ENCODE results near the gene PALLD. TPM values are rescaled to one million over a fixed set of nuclear protein-coding genes. Genes with fewer than 3 reads are reported as not detected.

Gene PALLD
- total RNA-seq, 4 donors from 2014 or later: 93.3 to 214 (median 174) TPM

DNA sequence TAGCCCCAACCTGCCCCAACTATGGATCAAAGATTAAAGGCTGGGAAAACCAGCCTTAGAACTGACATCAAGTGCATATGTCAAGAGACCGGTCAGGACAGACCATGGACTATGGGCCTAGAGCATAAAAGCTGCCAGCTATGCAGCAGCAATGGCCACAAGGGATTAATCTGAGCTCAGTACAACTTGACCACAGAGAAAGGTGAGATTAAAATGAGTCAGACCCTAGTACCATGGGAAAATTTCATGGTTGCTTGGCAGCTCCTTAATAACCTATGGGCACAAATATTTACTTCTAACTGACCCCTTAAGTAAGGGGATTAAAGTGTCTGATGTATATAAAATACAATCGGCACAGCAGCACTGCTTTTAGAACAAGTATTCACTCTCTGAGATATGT, 458.8 kb downstream of the PALLD start:
- Histone ChIP-seq H3K27me3 (no peaks in the 10 kb centered on the region), H3K27ac (no peak overlapping the region), H3K9me3 (peaks cover 0 to 3% (median 0%) of the 10 kb centered on the region in 4 donors), H3K4me1 (no peaks in the 10 kb centered on the region), H3K4me3 (no peak overlapping the region), H3K36me3 (peaks cover 0 to 24% (median 0%) of the 10 kb centered on the region in 3 donors)
- 90 to 92% methylated on average over 2 of the region's 2 CpGs for WGBS, 2 donors
- TF ChIP-seq EP300 (IDR thresholded peaks at IDR 0.05): no peak
- TF ChIP-seq, protein P1, sequence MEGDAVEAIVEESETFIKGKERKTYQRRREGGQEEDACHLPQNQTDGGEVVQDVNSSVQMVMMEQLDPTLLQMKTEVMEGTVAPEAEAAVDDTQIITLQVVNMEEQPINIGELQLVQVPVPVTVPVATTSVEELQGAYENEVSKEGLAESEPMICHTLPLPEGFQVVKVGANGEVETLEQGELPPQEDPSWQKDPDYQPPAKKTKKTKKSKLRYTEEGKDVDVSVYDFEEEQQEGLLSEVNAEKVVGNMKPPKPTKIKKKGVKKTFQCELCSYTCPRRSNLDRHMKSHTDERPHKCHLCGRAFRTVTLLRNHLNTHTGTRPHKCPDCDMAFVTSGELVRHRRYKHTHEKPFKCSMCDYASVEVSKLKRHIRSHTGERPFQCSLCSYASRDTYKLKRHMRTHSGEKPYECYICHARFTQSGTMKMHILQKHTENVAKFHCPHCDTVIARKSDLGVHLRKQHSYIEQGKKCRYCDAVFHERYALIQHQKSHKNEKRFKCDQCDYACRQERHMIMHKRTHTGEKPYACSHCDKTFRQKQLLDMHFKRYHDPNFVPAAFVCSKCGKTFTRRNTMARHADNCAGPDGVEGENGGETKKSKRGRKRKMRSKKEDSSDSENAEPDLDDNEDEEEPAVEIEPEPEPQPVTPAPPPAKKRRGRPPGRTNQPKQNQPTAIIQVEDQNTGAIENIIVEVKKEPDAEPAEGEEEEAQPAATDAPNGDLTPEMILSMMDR (IDR thresholded peaks at IDR 0.05): no peak
- TF ChIP-seq POLR2A (IDR thresholded peaks at IDR 0.05): no peak
- DNase-seq (ENCODE audit: low spot score in 2 of 2): no peak

DNA sequence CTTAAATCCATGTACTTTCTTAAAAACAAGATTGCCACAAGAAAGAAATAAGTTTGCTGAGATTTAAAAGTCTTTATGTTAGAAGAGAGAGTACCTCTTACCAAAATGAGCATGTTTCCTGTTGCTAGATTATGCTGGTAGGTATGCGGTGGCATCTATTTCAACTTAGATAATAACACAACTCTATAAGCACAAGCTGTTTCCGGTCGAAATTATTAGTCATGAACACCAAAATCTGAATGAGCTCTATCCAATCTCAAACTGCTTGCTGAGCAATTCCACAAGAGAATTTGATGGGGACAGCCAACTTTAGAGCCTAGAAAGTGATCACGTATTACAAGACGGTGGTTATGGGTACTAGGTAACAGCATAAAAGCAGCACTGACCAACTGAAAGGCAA, 463.9 kb downstream of the PALLD start:
- Histone ChIP-seq H3K4me3 (no peak overlapping the region), H3K4me1 (no peaks in the 10 kb centered on the region), H3K27ac (no peak overlapping the region), H3K9me3 (peaks cover 0 to 6% (median under 1%) of the 10 kb centered on the region in 4 donors), H3K27me3 (no peaks in the 10 kb centered on the region), H3K36me3 (peaks cover 0 to 35% (median 0%) of the 10 kb centered on the region in 3 donors)
- WGBS, 2 donors: 95 to 97% methylated on average over 5 of the region's 5 CpGs
- TF ChIP-seq EP300 (IDR thresholded peaks at IDR 0.05) (no peak), POLR2A (IDR thresholded peaks at IDR 0.05) (no peak)
- TF ChIP-seq, protein P1 (IDR thresholded peaks at IDR 0.05): no peak
- DNase-seq (ENCODE audit: low spot score in 2 of 2): no peak

DNA sequence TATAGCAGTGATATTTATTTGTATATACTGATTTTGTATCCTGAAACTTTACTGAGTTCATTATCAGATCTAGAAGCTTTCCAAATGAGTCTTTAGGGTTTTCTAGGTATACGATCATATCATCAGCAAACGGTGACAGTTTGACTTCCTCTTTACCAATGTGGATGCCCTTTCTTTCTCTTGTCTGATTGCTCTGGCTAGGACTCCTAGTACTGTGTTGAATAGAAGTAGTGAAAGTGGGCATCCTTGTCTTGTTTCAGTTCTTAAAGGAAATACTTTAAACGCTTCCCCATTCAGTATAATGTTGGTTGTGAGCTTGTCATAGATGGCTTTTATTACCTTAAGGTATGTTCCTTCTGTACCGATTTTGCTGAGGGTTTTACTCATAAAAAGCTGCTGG, 475.7 kb downstream of the PALLD start:
- H3K4me1 ChIP-seq: no peaks in the 10 kb centered on the region
- peaks cover 0 to 69% (median 5%) of the 10 kb centered on the region in 4 donors for H3K9me3 ChIP-seq
- no peak overlapping the region for H3K27ac ChIP-seq
- DNase-seq (ENCODE audit: low spot score in 2 of 2): no peak
- no peak overlapping the region for H3K4me3 ChIP-seq
- WGBS, 2 donors: 94 to 96% methylated on average over 4 of the region's 4 CpGs
- peaks cover 0 to 31% (median 13%) of the 10 kb centered on the region in 3 donors for H3K36me3 ChIP-seq
- TF ChIP-seq, protein P1 (IDR thresholded peaks at IDR 0.05): no peak
- TF ChIP-seq POLR2A (IDR thresholded peaks at IDR 0.05): no peak
- no peak for TF ChIP-seq EP300 (IDR thresholded peaks at IDR 0.05)
- no peaks in the 10 kb centered on the region for H3K27me3 ChIP-seq

Small RNA genes within 50 kb of the gene (small RNA-seq; reads per million reads assigned to genes)
- gene RF00432: not detected
- not detected for gene RNU6-1336P
- gene RNU6-853P: not detected

Other genes with a start within 250 kb of the PALLD start
- gene DDX60, start 178.3 kb upstream of the PALLD start, total RNA-seq: 10 to 100 TPM in 3 of 4 donors, 1 to 10 TPM in 1; 9.9 to 33.9 (median 20.6) TPM
- gene DDX60L, start 16.6 kb upstream of the PALLD start, total RNA-seq: 10 to 100 TPM; 10.2 to 19.5 (median 15.7) TPM